ENCODE data around the gene ZNF587. TPM values are rescaled to one million over a fixed set of nuclear protein-coding genes. Genes with fewer than 3 reads are reported as not detected.
"Not testable (repeated sequence)": the region's sequence is repeated elsewhere in the genome, so short reads cannot be mapped to it uniquely, and the experiment has no call there.

Gene ZNF587
- total RNA-seq, 1 experiment from 2014 or later = 10.6 TPM

DNA sequence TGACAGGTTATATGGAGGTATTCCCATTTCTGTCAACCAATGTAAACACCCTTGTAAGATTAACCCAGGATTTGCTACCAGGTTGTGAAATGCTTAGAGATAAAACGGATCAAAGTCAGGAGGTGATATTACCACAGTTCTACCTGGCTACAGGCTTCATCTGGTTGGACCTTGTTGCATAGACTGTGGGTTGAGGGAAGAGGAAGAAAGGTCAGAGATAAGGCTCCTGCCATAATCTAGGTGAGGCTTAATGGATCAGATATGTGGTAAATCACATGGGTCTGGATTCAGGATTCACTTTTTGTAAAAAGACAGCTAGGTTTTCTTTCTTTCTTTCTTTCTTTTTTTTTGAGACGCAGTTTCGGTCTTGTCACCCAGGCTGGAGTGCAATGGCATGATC, 28.2 kb upstream of the ZNF587 start:
- DNase-seq (ENCODE audit: low read depth) = not testable (repeated sequence)

DNA sequence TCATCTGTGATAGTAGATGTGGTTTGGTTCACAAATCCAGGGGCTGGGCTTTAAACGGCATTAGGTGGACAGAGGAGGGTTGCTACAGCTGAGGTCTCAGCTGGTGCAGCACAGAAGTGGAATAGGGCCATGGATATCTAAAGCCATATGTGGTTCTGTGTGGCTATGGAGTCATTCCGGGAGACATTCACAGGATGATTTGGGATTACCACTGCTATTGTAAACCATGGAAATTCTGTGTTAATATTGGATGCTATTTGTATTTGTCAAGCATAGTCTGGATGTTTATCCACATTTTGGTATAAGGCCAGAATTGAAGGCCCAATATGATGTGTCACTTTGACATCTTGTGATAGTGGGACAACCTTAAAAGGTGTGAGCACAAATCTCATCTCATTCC, 26.5 kb upstream of the ZNF587 start:
- DNase-seq (ENCODE audit: low read depth) = not testable (repeated sequence)

DNA sequence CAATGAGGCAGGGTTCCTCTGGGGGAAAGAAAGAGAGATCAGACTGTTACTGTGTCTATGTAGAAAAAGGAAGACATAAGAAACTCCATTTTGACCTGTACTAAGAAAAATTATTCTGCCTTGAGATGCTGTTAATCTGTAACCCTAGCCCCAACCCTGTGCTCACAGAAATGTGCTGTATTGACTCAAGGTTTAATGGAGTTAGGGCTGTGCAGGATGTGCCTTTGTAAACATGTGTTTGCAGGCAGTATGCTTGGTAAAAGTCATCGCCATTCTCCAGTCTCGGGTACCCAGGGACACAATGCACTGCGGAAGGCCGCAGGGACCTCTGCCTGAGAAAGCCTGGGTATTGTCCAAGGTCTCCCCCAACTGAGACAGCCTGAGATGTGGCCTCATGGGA, 26.1 kb upstream of the ZNF587 start:
- not testable (repeated sequence) for DNase-seq (ENCODE audit: low read depth)

DNA sequence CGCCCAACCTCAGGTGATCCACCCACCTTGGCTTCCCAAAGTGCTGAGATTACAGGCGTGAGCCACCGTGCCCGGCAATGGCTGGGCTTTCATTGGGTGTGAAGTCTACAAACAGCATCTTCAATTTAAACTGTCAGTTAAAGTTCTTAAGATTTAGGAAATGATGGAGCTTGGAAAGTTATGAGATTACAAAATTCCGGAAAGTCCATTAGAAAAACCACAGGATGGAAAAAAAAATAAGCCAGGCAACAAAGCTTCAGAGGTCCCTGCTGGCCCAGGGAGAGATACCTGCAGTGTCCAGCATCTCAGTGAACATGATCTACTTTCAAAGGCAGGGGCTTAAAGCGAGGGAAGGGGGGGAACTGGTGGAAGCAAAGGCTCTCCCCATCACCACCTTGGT, 24.1 kb upstream of the ZNF587 start:
- DNase-seq (ENCODE audit: low read depth) = no peak

DNA sequence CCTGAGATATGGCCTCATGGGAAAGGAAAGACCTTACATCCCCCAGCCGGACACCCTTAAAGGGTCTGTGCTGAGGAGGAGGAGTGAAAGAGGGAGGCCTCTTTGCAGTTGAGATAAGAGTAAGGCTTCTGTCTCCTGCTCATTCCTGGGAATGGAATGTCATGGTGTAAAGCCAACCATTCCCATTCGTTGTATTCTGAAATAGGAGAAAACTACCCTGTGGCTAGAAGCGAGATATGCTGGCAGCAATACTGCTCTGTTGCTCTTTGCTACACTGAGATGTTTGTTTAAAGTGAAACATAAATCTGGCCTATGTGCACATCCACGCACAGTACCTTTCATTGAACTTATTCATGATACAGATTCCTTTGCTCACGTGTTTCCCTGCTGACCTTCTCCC, 20.3 kb upstream of the ZNF587 start:
- no peak for DNase-seq (ENCODE audit: low read depth)

DNA sequence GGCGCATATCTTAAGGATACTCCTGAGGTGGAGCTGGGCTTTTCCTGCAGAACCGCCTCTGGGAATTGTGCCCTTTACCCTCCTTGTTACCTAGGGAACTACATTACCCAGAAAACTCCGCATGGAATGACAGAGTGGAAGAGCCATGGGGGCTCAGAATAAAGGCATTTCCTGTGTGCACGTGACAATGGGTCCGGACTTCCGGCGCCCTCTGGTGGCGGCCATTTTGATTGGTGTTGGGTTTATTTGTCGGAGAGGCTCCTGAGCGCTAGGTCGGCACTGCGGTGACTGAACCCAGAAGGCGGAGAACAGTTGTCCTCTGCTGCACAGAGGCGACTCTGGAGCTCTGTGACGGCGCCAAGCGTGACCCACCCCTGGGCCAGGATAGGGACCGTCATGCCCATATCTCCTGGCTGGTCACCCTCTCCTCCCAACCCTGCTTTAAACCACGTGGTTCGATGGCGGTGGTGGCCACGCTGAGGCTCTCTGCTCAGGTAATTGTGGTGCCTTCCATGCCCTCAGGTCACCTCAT, 19.5 kb upstream of the ZNF587 start, which contains the start of gene ZNF587B:
Gene ZNF587B (plus strand): TSS at position 229 of the 532 bp plus-strand sequence. CDS start 230 bp downstream, at position 459.
- DNase-seq (ENCODE audit: low read depth) = no peak

DNA sequence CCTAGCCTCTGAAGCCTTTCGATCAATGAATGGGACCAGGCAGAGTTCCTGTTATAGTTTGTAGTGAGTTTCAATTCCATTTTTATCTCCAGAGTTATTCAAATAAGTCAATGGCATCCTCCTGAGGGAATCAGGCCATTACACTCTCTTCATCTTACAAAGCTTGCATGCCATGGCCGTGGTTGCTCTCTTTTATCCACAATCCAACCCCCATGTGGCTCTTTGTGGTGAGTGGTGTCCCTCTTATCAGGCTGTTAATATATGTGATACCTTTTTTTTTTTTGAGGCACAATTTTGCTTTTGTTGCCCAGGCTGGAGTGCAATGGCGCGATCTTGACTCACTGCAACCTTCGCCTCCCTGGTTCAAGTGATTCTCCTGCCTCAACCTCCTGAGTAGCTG, 12.7 kb upstream of the ZNF587 start:
- DNase-seq (ENCODE audit: low read depth) = not testable (repeated sequence)

DNA sequence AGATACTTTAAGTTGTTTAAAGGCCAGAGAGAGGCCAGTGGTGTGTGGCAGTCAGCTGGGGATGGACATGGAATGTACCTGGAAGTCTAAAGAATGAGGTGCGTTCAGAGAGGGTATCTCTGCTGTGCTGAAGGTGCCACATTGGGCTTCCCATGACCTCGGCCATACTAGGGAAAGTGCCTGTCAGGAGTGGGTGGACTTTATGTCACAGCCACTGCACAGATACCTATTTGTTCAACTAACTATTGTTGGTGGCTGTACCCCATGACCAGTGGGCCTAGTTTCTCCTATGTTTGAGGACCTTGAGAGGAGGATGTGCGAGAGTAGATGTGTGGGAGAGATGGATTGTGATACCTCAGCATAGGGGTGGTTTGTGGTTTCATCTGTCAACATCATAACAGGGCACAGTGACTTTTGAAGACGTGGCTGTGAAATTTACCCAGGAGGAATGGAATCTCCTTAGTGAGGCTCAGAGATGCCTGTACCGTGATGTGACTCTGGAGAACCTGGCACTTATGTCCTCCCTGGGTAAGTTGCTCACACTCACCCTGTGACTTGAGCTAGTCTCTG, 11.0 kb upstream of the ZNF587 start:
- not testable (repeated sequence) for DNase-seq (ENCODE audit: low read depth)

DNA sequence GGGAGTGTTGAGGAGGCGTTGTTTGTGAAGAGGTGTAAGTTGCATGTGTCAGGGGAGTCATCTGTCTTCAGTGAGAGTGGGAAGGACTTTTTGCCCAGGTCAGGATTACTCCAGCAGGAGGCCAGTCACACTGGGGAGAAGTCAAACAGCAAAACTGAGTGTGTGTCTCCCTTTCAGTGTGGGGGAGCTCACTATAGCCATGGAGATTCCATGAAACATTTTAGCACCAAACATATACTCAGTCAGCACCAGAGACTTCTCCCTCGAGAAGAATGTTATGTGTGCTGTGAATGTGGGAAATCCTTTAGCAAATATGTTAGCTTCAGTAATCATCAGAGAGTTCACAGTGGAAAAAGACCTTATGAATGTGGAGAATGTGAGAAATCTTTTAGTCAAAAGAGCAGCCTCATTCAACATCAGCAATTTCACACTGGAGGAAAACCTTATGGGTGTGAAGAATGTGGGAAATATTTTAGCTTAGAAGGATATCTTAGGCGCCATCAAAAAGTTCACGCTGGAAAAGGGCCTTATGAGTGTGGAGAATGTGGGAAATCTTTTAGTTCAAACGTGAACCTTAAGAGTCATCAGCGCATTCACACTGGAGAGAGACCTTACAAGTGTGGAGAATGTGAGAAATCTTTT, 8.4 kb upstream of the ZNF587 start:
- DNase-seq (ENCODE audit: low read depth) = no peak

DNA sequence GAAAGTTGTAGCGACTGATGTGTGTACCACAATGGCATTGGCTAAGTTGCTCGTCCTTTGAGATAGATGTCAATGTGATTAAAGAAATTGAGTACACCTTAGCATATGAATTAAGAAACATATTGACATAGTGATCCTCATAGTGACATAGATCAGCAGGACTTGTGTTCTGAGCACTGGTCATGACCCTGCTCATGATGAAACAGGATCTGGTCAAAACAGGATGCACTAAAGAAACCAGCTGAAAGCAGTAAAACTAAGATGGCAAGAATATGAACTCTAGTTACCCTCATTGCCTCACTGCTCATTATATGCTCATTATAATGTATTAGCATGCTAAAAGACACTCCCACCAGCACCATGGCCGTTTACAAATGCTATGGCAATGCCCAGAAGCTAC, 2.5 kb upstream of the ZNF587 start:
- not testable (repeated sequence) for DNase-seq (ENCODE audit: low read depth)

DNA sequence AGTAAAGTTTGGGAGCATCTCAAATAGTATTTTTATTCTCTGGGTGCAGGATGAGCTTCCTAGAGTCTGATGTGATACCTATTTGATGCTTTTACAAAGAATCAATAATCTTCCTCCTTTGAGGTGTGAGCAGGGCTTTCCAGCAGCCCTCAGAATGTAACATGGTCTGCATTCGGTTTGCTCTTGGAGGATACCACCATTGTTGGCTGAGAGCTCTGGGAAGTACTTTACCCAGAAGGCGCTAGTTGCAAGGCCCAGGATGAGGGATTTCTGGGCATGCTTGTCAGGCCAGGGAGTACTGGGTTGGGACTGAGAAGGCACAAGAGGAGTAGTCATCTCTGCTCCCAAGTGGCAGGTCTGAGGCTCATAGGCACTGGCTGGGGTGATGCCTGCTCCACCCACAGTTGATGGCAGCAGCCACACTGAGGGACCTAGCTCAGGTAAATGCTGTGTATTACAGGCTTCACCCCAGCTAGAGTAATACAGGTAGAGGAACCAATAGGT, 445 bp upstream of the ZNF587 start:
- DNase-seq (ENCODE audit: low read depth) = not testable (repeated sequence)

DNA sequence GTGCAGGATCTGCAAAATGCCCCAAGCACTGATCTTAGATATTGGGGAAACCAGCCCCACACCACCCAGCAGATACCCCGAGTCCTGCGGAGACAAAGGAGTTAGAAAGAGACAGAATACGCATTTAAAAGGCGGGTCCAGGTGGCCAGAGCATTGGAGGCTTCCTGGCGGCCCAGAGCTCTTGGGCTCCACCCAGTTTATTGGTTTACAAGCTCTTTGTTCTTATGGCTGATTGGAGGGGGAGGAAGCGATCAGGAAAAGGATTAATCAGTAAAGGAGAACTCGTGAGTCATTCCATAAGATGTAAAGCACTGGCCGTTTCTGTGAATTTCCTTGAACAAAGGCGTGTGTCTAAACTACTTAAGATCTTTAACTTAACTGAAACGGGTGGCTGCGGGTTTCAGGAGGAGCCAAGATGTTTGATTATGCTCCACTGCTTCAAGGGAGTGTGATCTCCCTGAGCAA, 926 bp downstream of the ZNF587 start:
- peak; percentile 57 for DNase-seq (ENCODE audit: low read depth)

DNA sequence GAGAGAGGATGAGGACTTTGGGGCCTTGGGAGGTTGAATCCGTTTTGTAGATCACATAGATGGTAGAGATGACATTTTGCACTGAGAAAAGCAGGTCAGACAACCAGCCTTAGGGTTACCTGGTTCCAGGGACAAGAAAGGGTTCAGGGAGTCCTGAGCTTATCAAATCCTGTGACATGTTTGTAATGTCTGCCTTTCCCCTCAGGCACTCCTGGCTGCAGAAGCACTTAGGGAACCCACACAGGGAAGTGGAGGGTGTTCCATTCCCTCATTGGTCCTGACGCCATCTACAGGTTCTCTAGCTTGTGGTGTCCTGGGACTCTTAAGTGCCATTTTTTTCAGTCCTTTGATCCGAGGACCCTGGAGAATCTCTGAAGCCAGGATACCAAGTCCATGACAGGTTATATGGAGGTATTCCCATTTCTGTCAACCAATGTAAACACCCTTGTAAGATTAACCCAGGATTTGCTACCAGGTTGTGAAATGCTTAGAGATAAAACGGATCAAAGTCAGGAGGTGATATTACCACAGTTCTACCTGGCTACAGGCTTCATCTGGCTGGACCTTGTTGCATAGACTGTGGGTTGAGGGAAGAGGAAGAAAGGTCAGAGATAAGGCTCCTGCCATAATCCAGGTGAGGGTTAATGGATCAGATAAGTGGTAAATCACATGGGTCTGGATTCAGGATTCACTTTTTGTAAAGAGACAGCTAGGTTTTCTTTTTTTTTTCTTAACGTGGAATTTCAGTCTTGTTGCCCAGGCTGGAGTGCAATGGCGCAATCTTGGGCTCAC, 2.3 kb downstream of the ZNF587 start:
- not testable (repeated sequence) for DNase-seq (ENCODE audit: low read depth)

DNA sequence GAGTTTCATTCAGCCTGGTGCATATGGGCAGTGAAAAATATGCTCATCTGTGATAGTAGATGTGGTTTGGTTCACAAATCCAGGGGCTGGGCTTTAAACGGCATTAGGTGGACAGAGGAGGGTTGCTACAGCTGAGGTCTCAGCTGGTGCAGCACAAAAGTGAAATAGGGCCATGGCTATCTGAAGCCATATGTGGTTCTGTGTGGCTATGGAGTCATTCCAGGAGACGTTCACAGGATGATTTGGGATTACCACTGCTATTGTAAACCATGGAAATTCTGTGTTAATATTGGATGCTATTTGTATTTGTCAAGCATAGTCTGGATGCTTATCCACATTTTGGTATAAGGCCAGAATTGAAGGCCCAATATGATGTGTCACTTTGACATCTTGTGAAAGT, 4.5 kb downstream of the ZNF587 start:
- not testable (repeated sequence) for DNase-seq (ENCODE audit: low read depth)

DNA sequence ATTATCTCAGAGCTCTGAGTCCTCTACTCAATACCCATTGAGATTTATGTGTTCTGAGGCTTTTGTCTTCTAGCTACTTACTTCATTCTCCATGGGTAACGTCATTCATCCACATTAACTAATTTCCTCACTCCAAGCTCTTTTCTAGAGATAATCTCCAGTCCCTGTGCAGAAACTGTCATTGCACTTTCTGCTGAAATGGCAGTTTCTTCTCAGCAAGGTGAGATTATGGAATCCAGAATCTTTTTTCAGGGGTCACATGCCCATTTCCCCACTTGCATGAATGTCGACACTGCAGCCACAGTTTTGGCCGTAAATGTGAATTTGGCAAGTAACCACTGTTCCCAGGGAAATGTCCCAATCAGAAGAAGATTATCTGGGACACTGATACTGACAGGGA, 12.7 kb downstream of the ZNF587 start:
- not testable (repeated sequence) for DNase-seq (ENCODE audit: low read depth)

DNA sequence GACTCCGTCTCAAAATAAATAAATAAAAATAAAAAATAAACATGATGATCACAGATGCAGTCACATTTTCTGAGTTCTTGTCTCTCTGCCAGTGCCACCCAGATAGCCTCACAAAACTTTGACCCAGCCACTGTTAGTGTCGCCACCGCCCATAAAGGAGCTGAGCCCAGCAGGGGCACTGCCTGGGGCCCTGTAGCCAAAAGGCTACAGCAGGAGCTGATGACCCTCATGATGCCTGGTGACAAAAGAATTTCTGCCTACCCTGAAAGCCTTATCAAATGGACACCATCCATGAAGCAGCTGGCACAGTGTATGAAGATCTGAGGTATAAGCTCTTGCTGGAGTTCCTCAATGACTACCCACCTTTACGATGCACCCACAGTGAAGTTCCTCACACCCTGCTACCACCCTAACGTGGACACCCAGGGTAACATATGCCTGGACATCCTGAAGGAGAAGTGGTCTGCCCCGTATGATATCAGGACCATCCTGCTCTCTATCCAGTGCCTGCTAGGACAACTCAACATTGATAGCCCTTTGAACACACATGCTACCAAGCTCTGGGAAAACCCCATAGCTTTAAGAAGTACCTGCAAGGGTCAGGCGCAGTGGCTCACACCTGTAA, 18.3 kb downstream of the ZNF587 start:
- DNase-seq (ENCODE audit: low read depth) = no peak

DNA sequence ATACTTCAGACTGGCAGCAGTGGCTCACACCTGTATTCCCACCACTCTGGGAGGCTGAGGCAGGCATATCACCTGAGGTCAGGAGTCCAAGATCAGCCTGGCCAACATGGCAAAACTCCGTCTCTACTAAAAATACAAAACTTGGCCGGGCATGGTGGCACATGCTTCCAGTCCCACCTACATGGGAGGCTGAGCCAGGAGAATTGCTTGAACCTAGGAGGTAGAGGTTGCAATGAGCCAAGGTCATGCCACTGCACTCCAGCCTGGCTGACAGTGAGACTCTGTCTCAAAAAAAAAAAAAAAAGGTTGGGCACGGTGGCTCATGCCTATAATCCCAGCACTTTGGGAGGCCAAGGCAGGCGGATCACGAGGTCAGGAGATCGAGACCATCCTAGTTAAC, 20.0 kb downstream of the ZNF587 start:
- DNase-seq (ENCODE audit: low read depth) = not testable (repeated sequence)

DNA sequence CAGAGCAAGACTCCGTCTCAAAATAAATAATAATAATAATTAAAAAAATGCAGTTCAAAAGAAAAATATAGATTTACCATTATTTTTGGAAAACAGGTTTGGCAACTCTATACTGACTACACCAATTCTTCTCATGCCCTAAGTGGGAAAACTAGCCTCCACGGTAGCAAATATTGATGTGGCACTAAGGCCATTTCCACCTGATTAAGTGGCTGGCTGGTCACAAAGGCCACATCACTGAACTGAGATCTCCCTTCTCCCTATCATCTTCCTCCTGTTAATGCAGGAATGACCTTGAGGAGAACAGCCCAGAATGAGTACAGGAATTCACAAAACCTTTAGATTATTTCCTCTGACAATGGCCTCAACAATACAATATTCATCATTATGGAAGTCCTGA, 20.6 kb downstream of the ZNF587 start:
- no peak for DNase-seq (ENCODE audit: low read depth)

DNA sequence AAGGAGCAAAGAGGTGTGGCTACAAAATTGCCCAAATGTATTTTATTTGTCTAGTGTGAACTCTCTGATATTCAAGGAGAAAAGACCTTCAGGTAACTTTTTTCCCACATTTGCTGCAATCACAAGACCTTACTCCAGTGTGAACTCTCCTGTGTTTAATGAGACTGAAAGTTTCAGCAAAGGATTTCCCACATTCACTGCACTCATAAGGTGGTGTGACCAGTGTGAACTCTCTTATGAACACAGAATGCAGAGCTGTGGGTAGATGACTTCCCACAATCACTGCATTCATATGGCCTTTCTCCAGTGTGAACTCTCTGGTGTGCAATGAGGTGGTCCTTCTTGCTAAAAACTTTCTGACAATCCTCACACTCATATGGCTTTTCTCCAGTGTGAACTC, 22.8 kb downstream of the ZNF587 start:
- DNase-seq (ENCODE audit: low read depth) = no peak

DNA sequence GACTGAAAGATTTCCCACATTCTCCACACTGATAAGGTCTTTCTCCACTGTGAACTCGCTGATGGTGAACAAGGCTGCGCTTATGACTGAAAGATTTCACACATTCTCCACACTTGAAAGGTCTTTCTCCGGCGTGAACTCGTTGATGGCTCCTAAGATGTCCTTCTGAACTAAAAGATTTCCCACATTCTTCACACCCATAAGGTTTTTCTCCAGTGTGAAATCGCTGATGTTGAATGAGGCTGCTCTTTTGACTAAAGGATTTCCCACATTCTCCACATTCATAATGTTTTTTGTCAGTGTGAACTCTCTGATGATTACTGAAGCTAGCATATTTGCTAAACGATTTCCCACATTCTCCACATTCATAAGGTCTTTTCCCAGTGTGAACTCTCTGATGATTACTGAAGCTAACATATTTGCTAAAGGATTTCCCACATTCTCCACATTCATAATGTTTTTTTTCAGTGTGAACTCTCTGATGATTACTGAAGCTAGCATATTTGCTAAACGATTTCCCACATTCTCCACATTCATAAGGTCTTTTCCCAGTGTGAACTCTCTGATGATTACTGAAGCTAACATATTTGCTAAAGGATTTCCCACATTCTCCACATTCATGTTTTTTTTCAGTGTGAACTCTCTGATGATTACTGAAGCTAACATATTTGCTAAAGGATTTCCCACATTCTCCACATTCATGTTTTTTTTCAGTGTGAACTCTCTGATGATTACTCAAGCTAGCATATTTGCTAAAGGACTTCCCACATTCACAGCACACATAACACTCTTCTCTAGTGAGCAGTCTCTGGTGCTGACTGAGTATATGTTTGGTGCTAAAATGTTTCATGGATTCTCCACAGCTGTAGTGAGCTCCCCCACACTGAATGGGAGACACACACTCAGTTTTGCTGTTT, 24.5 kb downstream of the ZNF587 start:
- DNase-seq (ENCODE audit: low read depth) = not testable (repeated sequence)

DNA sequence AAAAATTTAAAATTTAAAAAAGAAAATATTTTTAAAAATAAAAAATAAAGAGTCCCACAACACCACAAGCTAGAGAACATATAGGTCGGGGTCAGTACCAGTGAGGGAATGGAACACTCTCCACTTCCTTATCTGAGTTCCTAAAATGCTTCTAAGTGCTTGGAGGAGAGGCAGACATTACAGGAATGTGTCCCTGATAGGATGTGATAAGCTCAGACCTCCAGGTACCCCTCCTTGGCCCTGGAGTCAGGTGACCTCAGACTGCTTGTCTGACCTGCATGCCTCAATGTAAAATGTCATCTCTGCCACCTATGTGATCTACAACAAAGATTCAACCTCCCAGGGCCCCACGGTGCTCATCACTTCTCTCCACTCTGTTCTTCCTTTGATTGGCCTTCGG, 36.4 kb downstream of the ZNF587 start:
- no peak for DNase-seq (ENCODE audit: low read depth)
